ENCODE measurements around the gene SAMSN1. TPM values are rescaled to one million over a fixed set of nuclear protein-coding genes. Genes with fewer than 3 reads are reported as not detected.

SAMSN1 gene
- total and polyA plus RNA-seq, 12 donors: 0.28 to 12.8 (median 1.6) TPM

DNA sequence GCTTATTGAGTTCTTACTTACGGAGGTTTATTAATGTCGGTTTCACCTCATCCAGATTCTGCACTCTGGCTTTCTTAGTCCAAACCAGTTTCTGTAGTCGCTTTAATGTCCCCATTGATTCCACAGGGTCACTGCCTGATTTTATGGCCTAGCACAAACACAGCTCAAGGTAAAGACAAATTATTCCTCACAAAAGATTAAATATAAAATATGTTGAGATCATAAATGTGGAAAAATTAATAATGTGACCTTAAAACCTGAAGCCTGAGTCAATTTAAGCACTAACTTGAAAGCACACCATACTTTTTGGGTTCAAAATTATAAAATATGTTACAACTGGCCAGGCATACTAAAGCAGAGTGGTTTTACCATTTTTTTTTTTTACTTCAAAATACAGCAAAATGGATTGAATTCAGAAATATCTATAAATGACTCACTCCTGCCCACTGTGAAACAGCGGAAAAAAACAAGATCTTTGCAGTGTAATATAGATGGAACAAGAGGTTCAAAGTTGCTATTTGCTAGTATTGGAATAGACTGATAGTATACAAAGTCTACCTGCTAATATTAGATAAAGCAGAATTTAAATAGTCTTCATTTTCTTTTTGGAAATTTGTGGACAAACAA lies 37.6 kb upstream of the SAMSN1 start:
- no peak overlapping the region for H3K4me3 ChIP-seq
- ATAC-seq: no peak
- H3K27me3 ChIP-seq: no peaks in the 10 kb centered on the region
- TF ChIP-seq, protein P1, sequence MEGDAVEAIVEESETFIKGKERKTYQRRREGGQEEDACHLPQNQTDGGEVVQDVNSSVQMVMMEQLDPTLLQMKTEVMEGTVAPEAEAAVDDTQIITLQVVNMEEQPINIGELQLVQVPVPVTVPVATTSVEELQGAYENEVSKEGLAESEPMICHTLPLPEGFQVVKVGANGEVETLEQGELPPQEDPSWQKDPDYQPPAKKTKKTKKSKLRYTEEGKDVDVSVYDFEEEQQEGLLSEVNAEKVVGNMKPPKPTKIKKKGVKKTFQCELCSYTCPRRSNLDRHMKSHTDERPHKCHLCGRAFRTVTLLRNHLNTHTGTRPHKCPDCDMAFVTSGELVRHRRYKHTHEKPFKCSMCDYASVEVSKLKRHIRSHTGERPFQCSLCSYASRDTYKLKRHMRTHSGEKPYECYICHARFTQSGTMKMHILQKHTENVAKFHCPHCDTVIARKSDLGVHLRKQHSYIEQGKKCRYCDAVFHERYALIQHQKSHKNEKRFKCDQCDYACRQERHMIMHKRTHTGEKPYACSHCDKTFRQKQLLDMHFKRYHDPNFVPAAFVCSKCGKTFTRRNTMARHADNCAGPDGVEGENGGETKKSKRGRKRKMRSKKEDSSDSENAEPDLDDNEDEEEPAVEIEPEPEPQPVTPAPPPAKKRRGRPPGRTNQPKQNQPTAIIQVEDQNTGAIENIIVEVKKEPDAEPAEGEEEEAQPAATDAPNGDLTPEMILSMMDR (IDR thresholded peaks at IDR 0.05): no peak
- H3K27ac ChIP-seq: peak overlapping the region in 1 of 10 donors; percentile 32
- WGBS, 2 donors: 94% methylated on average over 4 of the region's 4 CpGs
- no peak for DNase-seq
- no peaks in the 10 kb centered on the region for H3K36me3 ChIP-seq
- intact Hi-C loops (cut with DNase I): loop anchor here in 2 of 10 donors (2.0 to 10.0 kb wide), 2 partner anchors 41 to 59 kb away; no protein-coding TSS in a partner anchor
- H3K9me3 ChIP-seq: no peaks in the 10 kb centered on the region
- peaks cover 0 to 16% (median 0%) of the 10 kb centered on the region in 9 donors for H3K4me1 ChIP-seq

DNA sequence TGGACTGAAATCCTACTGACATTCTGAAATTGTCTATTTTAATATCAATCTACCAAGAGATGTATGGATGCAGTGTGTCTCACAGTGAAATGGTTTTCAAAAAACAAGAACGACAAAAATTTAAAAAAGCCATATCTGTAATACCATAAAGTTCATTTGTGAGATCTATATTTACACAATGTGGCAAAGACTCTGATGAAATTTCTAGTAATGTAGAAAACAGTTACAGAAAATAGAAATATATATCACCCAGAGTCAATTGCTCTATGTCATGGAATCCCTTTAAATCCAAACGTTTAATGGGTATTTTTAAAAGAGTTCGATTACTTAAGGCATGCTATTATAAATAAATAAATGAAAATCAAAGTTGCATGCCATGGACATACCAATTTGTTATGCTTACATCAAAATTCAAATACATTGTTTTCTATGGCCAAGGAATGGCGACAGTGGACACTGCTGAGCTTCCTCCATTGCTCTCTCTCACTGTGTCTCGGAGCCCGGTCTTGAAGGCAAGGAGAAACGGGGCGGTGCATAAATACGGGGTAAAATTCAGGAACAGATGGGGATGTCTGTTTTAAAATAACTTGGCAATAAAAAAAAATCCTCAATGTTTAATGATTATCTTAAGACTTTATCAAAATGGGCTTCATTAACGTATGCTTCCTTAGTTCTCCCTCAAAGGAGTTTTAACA lies 37.0 kb upstream of the SAMSN1 start:
- 86 to 91% methylated on average over 10 of the region's 10 CpGs for WGBS, 2 donors
- no peak overlapping the region for H3K4me3 ChIP-seq

DNA sequence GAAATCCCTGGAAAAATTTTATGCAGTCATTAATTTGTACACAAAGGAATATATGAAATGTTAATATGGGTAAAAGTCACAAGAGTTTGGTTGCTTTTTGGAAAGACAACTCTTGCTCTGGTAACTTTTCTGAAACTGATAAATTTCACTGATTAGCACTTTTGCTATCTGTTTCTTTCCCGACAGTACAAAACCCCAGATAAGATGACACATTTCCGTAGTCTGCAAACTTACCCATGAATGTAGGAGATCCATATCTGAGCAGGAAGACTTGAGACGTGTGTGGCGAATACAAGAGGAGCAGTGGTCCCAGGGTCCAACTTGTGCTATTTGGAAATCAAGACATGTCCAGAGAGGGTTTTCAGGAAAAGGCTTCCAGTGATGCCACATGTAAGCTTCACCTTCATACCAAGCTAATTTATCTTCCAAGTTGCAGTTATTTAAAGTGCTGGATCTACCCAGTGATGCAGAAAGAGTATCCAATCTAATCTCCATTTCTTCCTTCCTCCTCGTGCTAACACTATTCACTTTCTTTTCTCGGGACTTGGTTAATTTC lies 35.9 kb upstream of the SAMSN1 start:
- H3K27me3 ChIP-seq: no peaks in the 10 kb centered on the region
- DNase-seq (no peak), ATAC-seq (no peak)
- H3K4me3 ChIP-seq: no peak overlapping the region
- no peak overlapping the region for H3K27ac ChIP-seq
- intact Hi-C loops (cut with DNase I): loop anchor here in 1 of 10 donors (10.0 kb wide), 1 partner anchor 57 kb away; no protein-coding TSS in a partner anchor
- H3K36me3 ChIP-seq: no peaks in the 10 kb centered on the region
- no peaks in the 10 kb centered on the region for H3K9me3 ChIP-seq
- peaks cover 0 to 16% (median 0%) of the 10 kb centered on the region in 9 donors for H3K4me1 ChIP-seq
- 48 to 53% methylated on average over 6 of the region's 6 CpGs for WGBS, 2 donors
- TF ChIP-seq, protein P1 (IDR thresholded peaks at IDR 0.05): no peak

More for the DNA sequence above, 37.0 kb upstream of the SAMSN1 start:
- H3K36me3 ChIP-seq: no peaks in the 10 kb centered on the region
- TF ChIP-seq, protein P1 (IDR thresholded peaks at IDR 0.05): no peak
- DNase-seq: no peak
- ATAC-seq: no peak
- H3K27me3 ChIP-seq: no peaks in the 10 kb centered on the region
- no peaks in the 10 kb centered on the region for H3K9me3 ChIP-seq
- H3K4me1 ChIP-seq: peaks cover 0 to 16% (median 0%) of the 10 kb centered on the region in 9 donors
- no peak overlapping the region for H3K27ac ChIP-seq
- intact Hi-C loops (cut with DNase I): loop anchor here in 1 of 10 donors (10.0 kb wide), 1 partner anchor 58 kb away; no protein-coding TSS in a partner anchor

DNA sequence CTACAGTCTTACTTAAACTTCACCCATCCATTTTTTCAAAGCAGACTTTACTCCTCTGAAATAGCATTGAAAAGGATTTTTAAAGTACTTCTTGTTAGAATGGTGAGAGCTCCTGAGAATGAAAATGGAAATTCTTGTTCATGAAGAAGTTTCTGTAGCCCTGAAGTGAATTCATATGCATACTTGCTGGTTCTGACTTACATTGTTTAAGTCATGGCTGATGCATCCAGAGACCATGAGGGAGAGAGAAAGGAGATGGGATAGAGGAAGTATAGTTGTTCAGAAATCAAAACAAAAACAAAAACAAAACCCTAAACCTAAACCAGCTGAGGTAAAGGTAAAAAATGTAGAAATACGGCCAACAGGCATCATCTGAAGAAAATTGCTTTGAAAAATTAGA lies 27.1 kb upstream of the SAMSN1 start:
- WGBS, 2 donors: 70 to 77% methylated on average over 1 of the region's 1 CpG

More for the DNA sequence above, 27.1 kb upstream of the SAMSN1 start:
- H3K27ac ChIP-seq: no peak overlapping the region
- ATAC-seq: no peak
- TF ChIP-seq, protein P1 (IDR thresholded peaks at IDR 0.05): no peak
- DNase-seq: no peak
- H3K27me3 ChIP-seq: no peaks in the 10 kb centered on the region
- no peaks in the 10 kb centered on the region for H3K9me3 ChIP-seq
- intact Hi-C loops (cut with DNase I): no loop called here
- H3K4me1 ChIP-seq: peaks cover 0 to 13% (median 0%) of the 10 kb centered on the region in 9 donors
- H3K36me3 ChIP-seq: no peaks in the 10 kb centered on the region
- no peak overlapping the region for H3K4me3 ChIP-seq

Measured in heart right ventricle (tissue), 16 donors.